ENCODE results near the gene PMPCB. TPM values are rescaled to one million over a fixed set of nuclear protein-coding genes. Genes with fewer than 3 reads are reported as not detected.

The PMPCB gene
- total and polyA plus RNA-seq, 10 of the 15 experiments (the other 5 are each of a cell fraction or from before 2014, with no cell fraction given) = 70.3 to 163 (median 102) TPM

GRCh38 chr7:103344453-103345149, 47.4 kb downstream of the PMPCB start, which contains the start of gene DNAJC2 (continued):
- TF ChIP-seq ZBTB40 (IDR thresholded peaks at IDR 0.05; ENCODE audit: borderline replicate concordance) = peak; percentile 97
- TF ChIP-seq ELK1 (IDR thresholded peaks at IDR 0.05; ENCODE audit: low read depth, low read length) = peak; percentile 88
- peak; percentile 57; the same call in 1 of the 2 replicates for TF ChIP-seq TARDBP (IDR thresholded peaks at IDR 0.05; ENCODE audit: borderline replicate concordance)
- peak; percentile 94 for TF ChIP-seq MXI1 (IDR thresholded peaks at IDR 0.05; ENCODE audit: low read depth, low read length)
- TF ChIP-seq BCL11A (IDR thresholded peaks at IDR 0.05; ENCODE audit: low read depth, low read length) = 0 out of 2 replicates have a peak, but pooled peaks have one; percentile 49
- TF ChIP-seq CREM (IDR thresholded peaks at IDR 0.05; ENCODE audit: low read depth) = peak; percentile 87
- no peak for TF ChIP-seq RELA (IDR thresholded peaks at IDR 0.05; ENCODE audit: borderline replicate concordance, partially characterized antibody)
- no peak for TF ChIP-seq EP300 (IDR thresholded peaks at IDR 0.05; ENCODE audit: borderline replicate concordance in 1 of 2, control insufficient read depth in 1 of 2, low read depth in 2 of 2, low read length in 2 of 2)
- TF ChIP-seq NFIC (IDR thresholded peaks at IDR 0.05; ENCODE audit: low read depth, low read length) = no peak
- TF ChIP-seq BRCA1 (IDR thresholded peaks at IDR 0.05; ENCODE audit: low read depth, low read length) = no peak
- peak; percentile 45; the same call in 1 of the 2 replicates for TF ChIP-seq ZBED1 (IDR thresholded peaks at IDR 0.05; ENCODE audit: borderline replicate concordance)
- TF ChIP-seq CHD4 (IDR thresholded peaks at IDR 0.05) = no peak
- no peak for TF ChIP-seq IRF5 (IDR thresholded peaks at IDR 0.05; ENCODE audit: borderline replicate concordance)
- peak; percentile 82 for TF ChIP-seq ATF2 (IDR thresholded peaks at IDR 0.05; ENCODE audit: low read length)
- TF ChIP-seq E2F8 (IDR thresholded peaks at IDR 0.05; ENCODE audit: low read depth, partially characterized antibody) = peak; percentile 81
- TF ChIP-seq TCF12 (IDR thresholded peaks at IDR 0.05; ENCODE audit: low read depth, low read length) = peak; percentile 39; the same call in 1 of the 2 replicates
- TF ChIP-seq KDM1A (IDR thresholded peaks at IDR 0.05; ENCODE audit: borderline replicate concordance) = no peak
- no peak for TF ChIP-seq ZSCAN29 (IDR thresholded peaks at IDR 0.05)

Measured in GM12878 (cell line).